HK-2 (cell line): Measurements from ENCODE around the gene MMP17.

Source experiments
- DNase-seq: peaks from one replicate; pipeline ENCODE4 v3.0.0-alpha.2; 2018; ENCODE audit not compliant: unreplicated experiment

The MMP17 gene

GRCh38 chr12:131895640-131896079 lies 67.5 kb downstream of the MMP17 start:
- DNase-seq, result no peak

- DNase-seq, result peak; percentile 89
Observed at GRCh38 chr12:131896080-131896810, 68.1 kb downstream of the MMP17 start.

GRCh38 chr12:131896811-131897270 lies 68.6 kb downstream of the MMP17 start:
- no peak for DNase-seq

- no peak for DNase-seq
Observed at GRCh38 chr12:131897276-131897675, 69.1 kb downstream of the MMP17 start.

- DNase-seq, result no peak
Observed at GRCh38 chr12:131897875-131898274, 69.7 kb downstream of the MMP17 start.

GRCh38 chr12:131900397-131900796 lies 72.2 kb downstream of the MMP17 start:
- DNase-seq, result no peak
